Fibroblast of the aortic adventitia (primary cell): Measurements from ENCODE around the gene PRSS2. TPM values are rescaled to one million over a fixed set of nuclear protein-coding genes. Genes with fewer than 3 reads are reported as not detected.
"Not testable (repeated sequence)": the region's sequence is repeated elsewhere in the genome, so short reads cannot be mapped to it uniquely, and the experiment has no call there.

Experiments
- DNase-seq: peaks from one replicate; pipeline ENCODE4 v3.0.0-alpha.2; 2010; ENCODE audit warnings: low read depth
- H3K4me3 ChIP-seq: 2 replicates; pipeline ENCODE4 v1.5.1; 2011; ENCODE audit warnings: low read depth, mild to moderate bottlenecking, control low read depth, low read length, moderate library complexity
- total RNA-seq: library from RNA; depleted of rRNA; stranded (reverse); fragments of >200 nt; gene quantifications from 2 replicates; pipeline ENCODE4 v1.2.3, GENCODE V29; 2012; ENCODE audit warnings: low replicate concordance
- TF ChIP-seq, protein P1 (sequence below): IDR thresholded peaks from 2 replicates; pipeline ENCODE4 v1.5.1; 2011; ENCODE audit warnings: mild to moderate bottlenecking, low read length, control low read depth, inconsistent platforms; ENCODE audit not compliant: insufficient read depth

The PRSS2 gene
- total RNA-seq, 1 donor = not detected

DNA sequence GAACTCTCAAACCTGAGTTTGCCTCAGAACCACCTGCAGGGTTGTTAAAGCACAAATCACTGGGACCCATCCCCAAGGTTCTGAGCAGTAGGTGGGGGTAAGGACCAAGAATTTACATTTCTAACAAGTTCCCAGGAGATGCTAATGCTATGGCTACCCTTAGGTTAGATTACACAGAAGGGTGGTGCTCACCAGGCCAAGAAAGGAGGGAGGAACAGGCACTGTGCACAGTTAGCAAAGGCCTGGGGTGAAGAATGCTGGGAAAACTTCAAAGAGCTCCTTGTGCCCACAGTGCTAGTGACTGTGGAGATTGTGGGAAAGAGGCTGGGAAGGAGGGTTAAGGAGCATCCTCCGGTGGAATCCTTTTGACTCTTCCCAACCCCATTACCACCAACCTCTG lies 8.7 kb upstream of the PRSS2 start:
- no peak overlapping the region for H3K4me3 ChIP-seq
- DNase-seq = no peak
- TF ChIP-seq, protein P1, sequence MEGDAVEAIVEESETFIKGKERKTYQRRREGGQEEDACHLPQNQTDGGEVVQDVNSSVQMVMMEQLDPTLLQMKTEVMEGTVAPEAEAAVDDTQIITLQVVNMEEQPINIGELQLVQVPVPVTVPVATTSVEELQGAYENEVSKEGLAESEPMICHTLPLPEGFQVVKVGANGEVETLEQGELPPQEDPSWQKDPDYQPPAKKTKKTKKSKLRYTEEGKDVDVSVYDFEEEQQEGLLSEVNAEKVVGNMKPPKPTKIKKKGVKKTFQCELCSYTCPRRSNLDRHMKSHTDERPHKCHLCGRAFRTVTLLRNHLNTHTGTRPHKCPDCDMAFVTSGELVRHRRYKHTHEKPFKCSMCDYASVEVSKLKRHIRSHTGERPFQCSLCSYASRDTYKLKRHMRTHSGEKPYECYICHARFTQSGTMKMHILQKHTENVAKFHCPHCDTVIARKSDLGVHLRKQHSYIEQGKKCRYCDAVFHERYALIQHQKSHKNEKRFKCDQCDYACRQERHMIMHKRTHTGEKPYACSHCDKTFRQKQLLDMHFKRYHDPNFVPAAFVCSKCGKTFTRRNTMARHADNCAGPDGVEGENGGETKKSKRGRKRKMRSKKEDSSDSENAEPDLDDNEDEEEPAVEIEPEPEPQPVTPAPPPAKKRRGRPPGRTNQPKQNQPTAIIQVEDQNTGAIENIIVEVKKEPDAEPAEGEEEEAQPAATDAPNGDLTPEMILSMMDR = no peak

DNA sequence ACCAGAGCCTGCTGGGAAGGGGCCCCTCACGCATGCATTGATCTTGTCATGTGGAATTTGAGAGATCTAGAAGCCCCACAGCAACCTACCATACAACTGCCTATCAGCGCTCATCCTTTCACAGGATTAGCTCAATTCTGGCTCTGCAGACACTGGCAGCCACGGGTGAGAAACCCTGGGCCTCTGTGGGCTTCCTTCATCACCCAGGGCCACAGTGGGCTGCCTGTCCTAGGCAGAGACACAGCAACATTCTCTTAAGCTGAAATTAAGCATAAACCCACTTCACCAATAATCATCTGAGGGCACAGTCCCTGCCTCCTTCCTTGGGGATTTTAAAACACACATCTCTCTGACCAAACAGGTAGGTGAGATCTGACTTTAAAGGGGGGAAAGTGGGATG lies 3.3 kb upstream of the PRSS2 start:
- no peak overlapping the region for H3K4me3 ChIP-seq
- TF ChIP-seq, protein P1 = no peak
- DNase-seq = no peak

DNA sequence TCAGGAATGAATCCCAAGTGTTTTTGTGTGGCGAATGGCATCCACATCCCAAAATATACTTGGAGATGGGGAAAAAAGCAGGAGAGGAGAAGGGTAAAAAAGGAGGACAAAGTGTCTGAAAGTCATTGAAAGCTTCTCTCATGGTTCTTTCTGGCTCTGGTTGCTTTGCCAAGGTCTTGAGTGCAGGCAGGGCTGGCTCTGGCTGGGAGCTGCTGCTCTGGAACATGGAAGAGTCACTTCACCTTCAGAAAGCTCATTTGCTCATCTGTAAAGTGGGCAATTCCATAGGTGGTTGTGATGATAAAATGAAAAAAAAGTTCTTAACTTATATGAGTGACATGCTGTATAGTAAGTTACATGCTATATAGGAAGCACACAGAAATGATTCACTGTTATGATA lies 2.9 kb upstream of the PRSS2 start:
- DNase-seq = no peak
- TF ChIP-seq, protein P1 = no peak
- no peak overlapping the region for H3K4me3 ChIP-seq

DNA sequence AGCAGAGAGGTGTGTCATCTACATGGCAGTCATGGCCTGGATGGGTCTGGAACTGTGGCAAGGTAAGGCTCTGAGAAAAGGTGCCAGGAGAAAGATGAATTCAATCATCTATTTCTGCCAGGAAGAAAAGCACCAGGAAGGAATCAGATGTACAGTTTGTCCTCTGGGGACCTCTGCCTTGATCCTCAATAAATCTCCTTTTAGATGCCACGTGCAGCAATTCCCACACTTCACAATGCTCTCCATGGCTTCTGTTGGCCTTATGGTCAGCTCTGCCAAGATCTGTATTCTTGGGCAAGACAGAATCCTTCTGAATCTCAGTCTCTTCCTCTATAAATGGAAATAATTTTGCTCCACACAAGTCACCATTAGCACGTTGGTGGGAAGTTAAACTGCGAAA lies 1.9 kb upstream of the PRSS2 start:
- not testable (repeated sequence) for DNase-seq, H3K4me3 ChIP-seq

DNA sequence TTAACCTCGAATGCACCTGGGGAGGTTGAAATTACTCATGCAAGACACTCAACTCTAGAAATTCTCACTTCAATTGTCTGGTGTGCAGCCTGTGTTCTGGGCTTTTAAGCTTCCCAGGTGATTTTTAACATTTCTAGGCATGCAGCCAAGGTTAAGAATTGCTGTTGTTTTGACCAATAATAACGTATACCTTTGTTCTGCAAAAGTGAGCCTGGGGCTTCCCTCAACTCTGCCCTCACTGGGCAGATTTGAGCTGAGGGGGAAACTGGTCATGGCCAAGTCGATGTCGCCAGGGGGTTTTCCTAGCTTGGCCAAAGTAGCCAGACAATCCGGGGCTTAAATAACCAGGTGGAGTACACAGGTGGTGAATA lies 568 bp downstream of the PRSS2 start:
- TF ChIP-seq, protein P1 = no peak
- no peak overlapping the region for H3K4me3 ChIP-seq
- DNase-seq = no peak

DNA sequence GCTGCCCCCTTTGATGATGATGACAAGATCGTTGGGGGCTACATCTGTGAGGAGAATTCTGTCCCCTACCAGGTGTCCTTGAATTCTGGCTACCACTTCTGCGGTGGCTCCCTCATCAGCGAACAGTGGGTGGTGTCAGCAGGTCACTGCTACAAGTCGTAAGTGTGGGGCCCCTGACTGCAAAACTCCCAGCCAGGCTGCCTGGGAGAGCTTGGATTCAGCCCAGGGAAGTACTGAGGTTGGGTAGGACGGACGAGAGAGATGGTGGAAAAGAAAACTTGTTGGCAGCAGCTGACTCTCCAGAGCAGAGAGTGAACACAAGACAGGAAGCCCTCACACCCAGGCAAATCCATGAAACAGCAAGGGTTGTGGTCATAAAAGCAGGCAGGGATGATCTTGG lies 1.3 kb downstream of the PRSS2 start:
- TF ChIP-seq, protein P1 = no peak
- no peak overlapping the region for H3K4me3 ChIP-seq
- DNase-seq = no peak

DNA sequence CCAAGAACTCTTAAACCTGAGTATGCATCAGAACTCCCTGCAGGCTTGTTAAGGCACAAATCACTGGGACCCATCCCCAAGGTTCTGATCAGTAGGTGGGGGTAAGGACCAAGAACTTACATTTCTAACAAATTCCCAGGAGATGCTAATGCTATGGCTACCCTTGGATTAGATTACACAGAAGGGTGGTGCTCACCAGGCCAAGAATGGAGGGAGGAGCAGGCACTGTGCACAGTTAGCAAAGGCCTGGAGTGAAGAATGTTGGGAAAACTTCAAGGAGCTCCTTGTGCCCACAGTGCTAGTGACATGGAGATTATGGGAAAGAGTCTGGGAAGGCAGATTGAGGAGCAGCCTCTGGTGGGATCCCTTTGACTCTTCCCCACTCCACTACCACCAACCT lies 1.9 kb downstream of the PRSS2 start:
- DNase-seq = no peak
- TF ChIP-seq, protein P1 = no peak
- no peak overlapping the region for H3K4me3 ChIP-seq
